HL-60 (cell line): ENCODE data around the gene MYOC.

Experiments
- GABPA ChIP-seq: IDR thresholded peaks from 2 replicates; pipeline ENCODE4 v1.6.1; 2012; ENCODE audit warnings: low read depth
- POLR2AphosphoS5 ChIP-seq: IDR thresholded peaks from 2 replicates; pipeline ENCODE4 v1.6.1; 2012; ENCODE audit warnings: low read depth
- REST ChIP-seq: IDR thresholded peaks from 2 replicates; pipeline ENCODE4 v1.6.1; 2012; ENCODE audit warnings: low read depth; ENCODE audit not compliant: insufficient replicate concordance
- TF ChIP-seq, protein P1 (sequence below): IDR thresholded peaks from one replicate; pipeline ENCODE4 v1.5.1; 2011; ENCODE audit warnings: low read length, control low read depth, inconsistent platforms; ENCODE audit not compliant: insufficient read depth

DNA sequence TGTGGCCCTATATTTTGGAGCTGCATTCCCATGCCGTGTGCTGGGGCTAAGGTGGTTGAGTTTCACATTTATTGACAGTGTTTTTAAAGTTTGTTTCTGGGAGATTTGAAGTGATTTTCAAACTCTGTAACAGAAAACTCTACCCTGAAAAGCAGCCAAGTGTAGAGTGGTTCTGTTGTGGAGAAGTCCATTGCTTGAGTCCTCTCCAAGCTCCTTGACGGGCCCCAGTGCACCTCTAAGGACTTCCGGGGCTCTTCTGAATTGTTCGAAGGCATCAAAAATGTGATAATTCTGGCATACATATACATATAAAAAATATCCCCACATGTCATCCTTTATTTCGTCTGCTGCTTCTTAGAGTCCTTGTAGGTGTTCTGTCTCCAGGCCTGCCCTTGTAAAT, 25.5 kb downstream of the MYOC start:
- TF ChIP-seq, protein P1, sequence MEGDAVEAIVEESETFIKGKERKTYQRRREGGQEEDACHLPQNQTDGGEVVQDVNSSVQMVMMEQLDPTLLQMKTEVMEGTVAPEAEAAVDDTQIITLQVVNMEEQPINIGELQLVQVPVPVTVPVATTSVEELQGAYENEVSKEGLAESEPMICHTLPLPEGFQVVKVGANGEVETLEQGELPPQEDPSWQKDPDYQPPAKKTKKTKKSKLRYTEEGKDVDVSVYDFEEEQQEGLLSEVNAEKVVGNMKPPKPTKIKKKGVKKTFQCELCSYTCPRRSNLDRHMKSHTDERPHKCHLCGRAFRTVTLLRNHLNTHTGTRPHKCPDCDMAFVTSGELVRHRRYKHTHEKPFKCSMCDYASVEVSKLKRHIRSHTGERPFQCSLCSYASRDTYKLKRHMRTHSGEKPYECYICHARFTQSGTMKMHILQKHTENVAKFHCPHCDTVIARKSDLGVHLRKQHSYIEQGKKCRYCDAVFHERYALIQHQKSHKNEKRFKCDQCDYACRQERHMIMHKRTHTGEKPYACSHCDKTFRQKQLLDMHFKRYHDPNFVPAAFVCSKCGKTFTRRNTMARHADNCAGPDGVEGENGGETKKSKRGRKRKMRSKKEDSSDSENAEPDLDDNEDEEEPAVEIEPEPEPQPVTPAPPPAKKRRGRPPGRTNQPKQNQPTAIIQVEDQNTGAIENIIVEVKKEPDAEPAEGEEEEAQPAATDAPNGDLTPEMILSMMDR, result no peak
- TF ChIP-seq POLR2AphosphoS5 (no peak), REST (no peak), GABPA (no peak)
